NCI-H128 (cell line): ENCODE measurements around the gene KRT6A.
"Not testable (repeated sequence)": the region's sequence is repeated elsewhere in the genome, so short reads cannot be mapped to it uniquely, and the experiment has no call there.

Experiments
- DNase-seq: peaks from one replicate; lab custom pipeline; 2025; ENCODE audit not compliant: unreplicated experiment; lab: John Stamatoyannopoulos, UW

KRT6A gene

GRCh38 chr12:52469853-52470252, 23.2 kb downstream of the KRT6A start:
- no peak for DNase-seq

GRCh38 chr12:52464897-52465296, 28.2 kb downstream of the KRT6A start:
- no peak for DNase-seq

DNA sequence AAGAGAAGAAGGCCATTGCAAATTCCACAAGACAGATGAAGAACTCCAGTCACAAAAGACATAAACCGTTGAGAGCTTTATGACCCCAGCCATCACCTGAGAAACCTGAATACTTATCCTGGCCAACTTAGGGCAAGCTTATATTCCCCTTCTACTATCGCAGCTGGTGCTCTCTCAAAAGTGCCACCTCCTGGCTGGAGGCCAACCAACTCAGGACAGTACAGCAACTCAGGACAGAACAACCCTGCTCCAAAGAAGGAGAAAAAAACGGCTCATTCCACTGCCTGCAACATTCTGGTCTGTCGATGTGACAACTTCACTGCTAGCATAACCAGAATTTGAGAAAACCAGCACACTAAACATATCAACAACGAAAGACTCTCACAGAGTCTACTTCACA, 31.4 kb downstream of the KRT6A start:
- DNase-seq = no peak

- no peak for DNase-seq
Measured at GRCh38 chr12:52458861-52459260, 34.2 kb downstream of the KRT6A start.

GRCh38 chr12:52455821-52456220, 37.2 kb downstream of the KRT6A start:
- DNase-seq = no peak

DNA sequence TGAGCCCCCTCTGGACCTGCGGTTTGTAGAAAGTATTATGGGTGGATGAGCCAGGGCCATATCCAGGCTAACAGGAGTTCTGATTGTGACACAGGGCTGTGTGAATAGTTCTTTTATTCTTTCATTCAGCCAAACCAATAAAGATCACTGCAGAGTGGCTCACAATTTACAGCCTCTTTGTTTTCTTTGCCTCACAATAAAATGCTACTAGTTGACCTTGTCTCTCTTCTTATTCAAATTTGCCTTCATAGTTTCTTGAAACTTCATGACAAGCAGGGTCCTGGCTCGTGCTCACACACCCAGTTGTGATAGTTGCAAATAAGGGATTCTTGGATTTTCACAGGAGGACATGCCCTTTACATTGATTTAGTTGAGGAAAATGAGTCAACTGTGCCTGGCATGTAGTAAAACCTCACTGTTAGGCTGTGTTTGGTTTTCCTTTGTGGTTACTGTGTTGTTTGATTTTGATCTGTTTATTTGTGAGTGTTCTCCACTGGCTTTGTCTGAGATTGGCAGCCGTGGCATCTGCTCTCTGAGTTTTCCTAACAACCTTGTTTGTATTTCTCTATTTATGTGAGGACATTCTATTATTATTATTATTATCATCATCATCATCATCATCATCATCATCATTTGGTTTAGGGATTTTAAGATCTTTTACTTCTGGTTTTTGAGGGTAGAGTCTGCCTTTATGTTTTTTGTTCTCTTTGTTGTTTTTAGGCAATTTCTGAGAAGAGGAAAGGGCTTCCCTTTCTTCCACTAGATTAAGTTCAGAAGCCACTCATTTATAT, 38.5 kb downstream of the KRT6A start:
- DNase-seq = no peak

DNA sequence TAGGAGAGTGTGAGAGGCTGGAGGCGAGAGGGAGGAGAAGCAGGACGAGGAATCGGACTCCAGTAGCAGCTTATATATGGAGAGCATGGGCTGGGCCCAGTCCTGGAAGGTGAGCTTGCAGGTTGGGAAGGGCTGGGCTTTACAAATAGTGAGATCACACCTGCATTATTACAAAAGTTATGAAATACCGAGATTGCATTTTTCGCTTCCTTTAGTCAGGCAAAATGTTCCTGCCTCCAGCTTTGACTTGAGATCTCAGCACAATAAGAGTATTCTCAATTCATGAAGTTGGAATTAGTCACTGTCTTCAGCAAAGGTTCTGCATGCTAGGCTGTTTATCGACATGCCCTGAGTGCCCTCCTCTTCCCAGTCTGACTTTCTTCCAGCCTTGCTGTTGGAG, 41.0 kb downstream of the KRT6A start, which contains the start of gene KRT6B:
KRT6B (minus strand) TSS at position 46 of the 400 bp plus-strand sequence. CDS start 68 bp downstream, outside the sequence.
- no peak for DNase-seq

DNA sequence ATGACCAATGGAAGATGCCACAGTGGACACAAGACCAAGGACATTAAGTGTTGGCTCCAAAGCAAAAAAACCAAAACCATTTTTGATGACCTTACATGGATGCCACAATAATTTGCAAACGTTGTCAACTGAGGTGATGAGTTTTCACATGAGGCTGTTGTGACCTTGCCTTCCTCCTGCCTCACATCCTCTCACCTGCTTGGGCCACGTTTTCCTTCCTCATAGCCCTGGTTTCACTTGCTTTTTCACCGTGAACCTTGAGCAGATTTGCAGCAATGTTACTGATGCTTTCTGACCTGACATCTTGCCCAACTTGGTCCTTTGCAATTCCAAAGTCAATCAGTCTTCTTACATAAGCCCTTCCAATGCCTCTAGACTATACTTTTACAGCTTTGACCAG, 44.8 kb downstream of the KRT6A start:
- no peak for DNase-seq

DNA sequence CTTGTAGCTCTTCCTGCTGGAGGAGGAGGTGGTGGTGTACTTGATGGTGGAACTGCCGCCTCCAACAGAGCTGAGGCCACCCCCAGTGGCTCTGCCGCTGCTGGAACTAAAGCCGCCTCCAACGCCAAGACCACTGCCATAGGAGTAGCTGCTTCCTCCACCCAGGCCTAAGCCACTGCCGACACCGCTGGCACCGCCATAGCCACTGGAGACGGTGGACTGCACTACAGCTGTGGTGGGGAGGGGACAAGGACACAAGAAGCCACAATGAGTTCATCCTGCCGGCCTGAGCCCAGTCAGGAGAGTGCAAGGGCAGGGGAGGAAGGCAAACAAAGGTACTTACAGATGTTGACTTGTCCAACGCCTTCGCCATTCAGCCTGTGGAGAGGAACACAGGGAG, 45.9 kb downstream of the KRT6A start:
- not testable (repeated sequence) for DNase-seq

GRCh38 chr12:52446367-52447045, 46.6 kb downstream of the KRT6A start:
- no peak for DNase-seq

- DNase-seq = no peak
Measured at GRCh38 chr12:52445876-52446275, 47.2 kb downstream of the KRT6A start.

- no peak for DNase-seq
Measured at GRCh38 chr12:52444647-52445595, 48.1 kb downstream of the KRT6A start.

DNA sequence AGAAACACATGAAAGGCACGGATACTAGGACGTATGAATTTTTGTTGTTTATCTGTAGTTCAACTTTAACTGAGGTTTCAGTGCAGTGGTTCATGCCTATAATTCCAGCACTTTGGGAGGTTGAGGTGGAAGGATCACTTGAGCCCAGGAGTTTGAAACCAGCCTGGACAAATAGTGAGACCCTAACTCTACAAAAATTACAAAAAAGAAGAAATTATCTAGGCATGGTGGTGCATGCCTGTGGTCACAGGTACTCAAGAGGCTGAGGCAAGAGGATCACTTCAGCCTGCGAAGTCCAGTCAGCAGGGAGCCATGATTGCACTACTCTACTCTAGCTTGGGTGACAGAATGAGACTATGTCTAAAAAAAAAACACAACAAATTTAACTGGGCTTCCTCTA, 49.1 kb downstream of the KRT6A start:
- no peak for DNase-seq

- DNase-seq = no peak
Measured at GRCh38 chr12:52442600-52443061, 50.4 kb downstream of the KRT6A start.

GRCh38 chr12:52441320-52441911, 51.6 kb downstream of the KRT6A start:
- DNase-seq = no peak

GRCh38 chr12:52440821-52441319, 52.2 kb downstream of the KRT6A start:
- DNase-seq = no peak

GRCh38 chr12:52439845-52440244, 53.2 kb downstream of the KRT6A start:
- DNase-seq = no peak

DNA sequence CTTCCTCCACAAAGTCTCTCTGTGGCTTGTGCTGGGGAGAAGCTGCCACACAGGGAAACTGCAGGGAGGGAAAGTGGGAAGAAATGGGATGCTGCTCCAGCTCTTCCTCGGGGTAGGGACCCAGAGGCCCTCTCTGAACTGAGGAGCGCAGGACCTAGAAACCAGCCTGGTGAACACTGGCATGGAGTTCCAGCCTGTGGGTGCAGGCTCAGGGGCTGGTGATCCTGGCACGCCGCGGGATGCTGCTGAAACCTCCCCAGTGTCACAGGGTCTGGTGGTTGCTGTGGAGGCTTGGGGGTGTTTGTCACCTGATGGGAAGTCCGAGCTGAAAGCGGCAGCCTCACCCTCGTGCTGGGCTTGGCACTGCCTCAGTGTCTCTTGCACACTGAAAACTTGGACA, 53.6 kb downstream of the KRT6A start:
- DNase-seq = no peak

- DNase-seq = no peak
Measured at GRCh38 chr12:52438305-52439301, 54.5 kb downstream of the KRT6A start.
